Adipose tissue (tissue), 3 donors: ENCODE data around the gene TNRC18. TPM values are rescaled to one million over a fixed set of nuclear protein-coding genes. Genes with fewer than 3 reads are reported as not detected.
A peak's percentile ranks its signal among the peaks of the same experiment; 100 is the strongest.

Experiments used
- H3K27ac ChIP-seq: one replicate; pipeline ENCODE4 v1.5.1; 2013; ENCODE audit warnings: low read depth, low read length
- WGBS, 3 donors: extraction: QIAGEN DNeasy Blood & Tissue Kit; methylation state at CpG; one replicate each; pipeline ENCODE4 v1.1.7; 2013; 5-methylcytosine and 5-hydroxymethylcytosine counted together
- polyA plus RNA-seq, 3 donors: library from polyadenylated mRNA; stranded (reverse); fragments of 200-250 nt; gene quantifications; one replicate each; pipeline ENCODE4 v1.2.3, GENCODE V29; 2013
- donor health status: healthy with polysubstance abuse.
- donor health status: Bipolar disorder and iron deficiency.
- donor health status: healthy.

TNRC18 gene
- polyA plus RNA-seq, 3 donors: 20.4 to 45.5 (median 28.0) TPM

GRCh38 chr7:5432691-5433090 lies 9.1 kb upstream of the TNRC18 start:
- no peak overlapping the region for H3K27ac ChIP-seq
- 94 to 98% (median 96%) methylated on average over 3 of the region's 3 CpGs for WGBS, 3 donors

- no peak overlapping the region for H3K27ac ChIP-seq
- 65 to 69% (median 67%) methylated on average over 4 of the region's 4 CpGs for WGBS, 3 donors
Observed at GRCh38 chr7:5431560-5432015, 8.0 kb upstream of the TNRC18 start.

- no peak overlapping the region for H3K27ac ChIP-seq
- 77 to 79% (median 78%) methylated on average over 5 of the region's 5 CpGs for WGBS, 3 donors
Observed at GRCh38 chr7:5430612-5430947, 6.9 kb upstream of the TNRC18 start.

- no peak overlapping the region for H3K27ac ChIP-seq
- 27 to 32% (median 28%) methylated on average over 30 of the region's 30 CpGs for WGBS, 3 donors
Observed at GRCh38 chr7:5429857-5430611, 6.4 kb upstream of the TNRC18 start.

GRCh38 chr7:5429253-5429856 lies 5.7 kb upstream of the TNRC18 start:
- no peak overlapping the region for H3K27ac ChIP-seq
- WGBS, 3 donors: 8 to 19% (median 14%) methylated on average over 31 of the region's 31 CpGs

GRCh38 chr7:5428478-5429252 lies 5.0 kb upstream of the TNRC18 start:
- no peak overlapping the region for H3K27ac ChIP-seq
- 7 to 25% (median 19%) methylated on average over 45 to 46 of the region's 46 CpGs for WGBS, 3 donors

GRCh38 chr7:5426226-5426475 lies 2.5 kb upstream of the TNRC18 start:
- WGBS, 3 donors: 0 to 1% (median 1%) methylated on average over 13 of the region's 13 CpGs
- H3K27ac ChIP-seq: peak overlapping the region; percentile 73

- 0 to 1% (median 0%) methylated on average over 36 to 38 of the region's 38 CpGs for WGBS, 3 donors
- H3K27ac ChIP-seq: peak overlapping the region; percentile 73
Observed at GRCh38 chr7:5425507-5426225, 2.0 kb upstream of the TNRC18 start.

- 0 to 1% (median 1%) methylated on average over 43 to 44 of the region's 44 CpGs for WGBS, 3 donors
- H3K27ac ChIP-seq: peak overlapping the region; percentile 73
Observed at GRCh38 chr7:5424749-5425506, 1.3 kb upstream of the TNRC18 start.

GRCh38 chr7:5423976-5424748 lies 528 bp upstream of the TNRC18 start:
- 0 to 1% (median 1%) methylated on average over 50 to 57 of the region's 57 CpGs for WGBS, 3 donors

GRCh38 chr7:5422396-5423305 lies 983 bp downstream of the TNRC18 start:
- WGBS, 3 donors: 0 to 1% (median 0%) methylated on average over 51 to 56 of the region's 56 CpGs

More at GRCh38 chr7:5423976-5424748, 528 bp upstream of the TNRC18 start:
- peak overlapping the region; percentile 41 for H3K27ac ChIP-seq

GRCh38 chr7:5421714-5422395 lies 1.8 kb downstream of the TNRC18 start:
- WGBS, 3 donors: 0% methylated on average over 42 of the region's 42 CpGs

More at GRCh38 chr7:5422396-5423305, 983 bp downstream of the TNRC18 start:
- peak overlapping the region; percentile 90 for H3K27ac ChIP-seq

GRCh38 chr7:5420881-5421713 lies 2.5 kb downstream of the TNRC18 start:
- peak overlapping the region; percentile 44 for H3K27ac ChIP-seq
- WGBS, 3 donors: 0 to 1% (median 0%) methylated on average over 73 to 93 of the region's 93 CpGs

More at GRCh38 chr7:5421714-5422395, 1.8 kb downstream of the TNRC18 start:
- peak overlapping the region; percentile 44 for H3K27ac ChIP-seq

- 0 to 1% (median 1%) methylated on average over 65 to 85 of the region's 85 CpGs for WGBS, 3 donors
- H3K27ac ChIP-seq: no peak overlapping the region
Observed at GRCh38 chr7:5420067-5420880, 3.4 kb downstream of the TNRC18 start.
